HAP-1 (cell line): Measurements from ENCODE around the gene SIAH3.

Experiments used
- DNase-seq, 2 experiments: peaks; one replicate each; pipeline ENCODE4 v3.0.0-alpha.2; 2016 to 2020; ENCODE audit warnings: low spot score in 2 of 2
- H3K27me3 ChIP-seq: fragments of 250-450 bp; sonication (Bioruptor Pico); 2 replicates; pipeline ENCODE4 v1.5.1; 2020; ENCODE audit warnings: low read depth, mild to moderate bottlenecking, moderate library complexity
- H3K36me3 ChIP-seq: fragments of 250-450 bp; sonication (Bioruptor Pico); replicated peaks from 2 replicates; pipeline ENCODE4 v1.5.1; 2020; ENCODE audit warnings: mild to moderate bottlenecking
- H3K4me1 ChIP-seq: fragments of 250-450 bp; sonication (Bioruptor Pico); 2 replicates; pipeline ENCODE4 v1.5.1; 2020; ENCODE audit warnings: mild to moderate bottlenecking
- H3K4me3 ChIP-seq: fragments of 250-450 bp; sonication (Bioruptor Pico); 2 replicates; pipeline ENCODE4 v1.5.1; 2020; ENCODE audit warnings: mild to moderate bottlenecking, moderate library complexity
- H3K9me3 ChIP-seq: fragments of 250-450 bp; sonication (Bioruptor Pico); 2 replicates; pipeline ENCODE4 v1.5.1; 2020; ENCODE audit warnings: mild to moderate bottlenecking, moderate library complexity
- in situ Hi-C: fragments of 300-500 bp; cut with MboI; formaldehyde crosslinking; loops from 3 replicates; pipeline ENCODE4 v1.14.3; 2020; ENCODE audit warnings: low sequenced_read_pairs, inconsistent platforms, mixed read lengths

Gene SIAH3

DNA sequence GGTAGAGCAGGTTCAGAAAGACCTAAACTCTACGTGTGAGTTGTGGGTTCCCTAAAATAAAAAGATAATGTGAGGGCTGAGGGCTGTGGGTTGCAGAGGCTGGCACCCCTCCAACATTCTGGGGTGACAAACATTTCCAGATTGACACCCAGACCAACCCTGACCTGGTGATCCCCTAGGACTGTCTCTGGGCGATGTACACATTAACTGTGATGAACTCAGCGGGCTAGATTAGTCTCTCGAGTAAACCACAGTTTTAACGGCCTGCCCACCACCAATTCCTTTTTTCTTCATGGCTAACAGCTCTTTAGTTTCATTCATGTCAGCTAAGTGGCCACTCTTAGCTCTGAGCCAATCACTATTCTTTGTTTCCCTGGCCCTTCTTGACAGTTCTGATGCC is 24.8 kb downstream of the SIAH3 start:
- Histone ChIP-seq H3K36me3 (no peaks in the 10 kb centered on the region), H3K27me3 (no peaks in the 10 kb centered on the region), H3K4me3 (no peak overlapping the region), H3K9me3 (no peaks in the 10 kb centered on the region), H3K4me1 (peaks cover 14% of the 10 kb centered on the region)
- in situ Hi-C loops: no loop called here
- DNase-seq: no peak

DNA sequence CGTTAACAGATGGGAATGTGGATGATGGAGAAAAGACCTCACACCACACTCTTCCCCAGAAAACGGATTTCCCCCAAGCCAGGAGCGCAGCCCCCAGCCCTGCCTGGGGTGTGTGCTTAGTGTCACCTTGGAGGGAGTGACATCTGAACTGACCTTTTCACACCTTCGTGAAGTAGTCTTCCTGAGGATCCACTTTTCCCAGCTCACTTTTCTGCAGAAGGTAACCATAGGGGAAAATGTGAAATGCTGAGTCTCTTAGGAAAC is 26.2 kb downstream of the SIAH3 start:
- Histone ChIP-seq H3K9me3 (no peaks in the 10 kb centered on the region), H3K27me3 (no peaks in the 10 kb centered on the region), H3K4me3 (no peak overlapping the region), H3K4me1 (peaks cover 14% of the 10 kb centered on the region), H3K36me3 (no peaks in the 10 kb centered on the region)
- no peak for DNase-seq
- in situ Hi-C loops: no loop called here

DNA sequence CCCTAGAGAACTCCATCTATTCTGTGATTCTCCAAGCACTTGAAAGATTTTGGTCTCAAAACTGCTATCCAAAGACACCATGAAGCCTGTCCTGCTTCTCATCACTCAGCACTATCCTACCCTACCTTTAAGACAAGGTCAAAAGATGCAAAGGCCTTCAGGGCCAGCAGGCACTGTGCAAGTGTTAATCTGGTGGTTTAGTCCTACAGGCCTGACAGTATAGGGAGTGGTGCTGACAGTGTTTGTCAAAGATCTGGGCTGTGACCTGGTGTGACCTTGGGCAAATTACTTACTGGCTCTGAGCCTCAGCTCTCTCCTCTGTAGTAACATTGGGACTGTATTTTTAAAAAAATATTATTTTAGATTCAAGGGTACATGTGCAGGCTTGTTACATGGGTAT is 28.0 kb downstream of the SIAH3 start:
- Histone ChIP-seq H3K4me1 (peaks cover 9% of the 10 kb centered on the region), H3K36me3 (no peaks in the 10 kb centered on the region), H3K4me3 (no peak overlapping the region), H3K9me3 (no peaks in the 10 kb centered on the region), H3K27me3 (no peaks in the 10 kb centered on the region)
- in situ Hi-C loops: no loop called here
- DNase-seq: no peak

DNA sequence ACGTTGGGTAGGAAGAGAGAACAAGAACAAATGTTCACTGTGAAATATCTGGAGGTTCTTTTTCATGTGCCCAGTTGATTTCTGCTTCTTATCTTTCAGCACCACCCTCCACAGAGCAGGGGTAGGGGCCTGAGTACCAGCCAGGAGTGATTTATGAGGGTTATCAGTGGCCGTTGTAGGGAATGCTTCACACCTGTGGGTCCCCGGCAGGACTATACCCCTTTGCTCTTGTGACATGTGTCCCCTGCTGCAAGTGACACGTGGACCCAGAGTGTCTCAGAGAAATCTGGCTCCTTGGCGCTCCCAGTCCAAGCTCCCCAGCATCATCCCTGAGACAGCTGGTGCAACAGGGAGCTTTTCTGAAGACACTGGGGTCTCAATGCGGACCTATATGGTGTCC is 29.7 kb downstream of the SIAH3 start:
- in situ Hi-C loops: no loop called here
- no peaks in the 10 kb centered on the region for H3K9me3 ChIP-seq
- H3K27me3 ChIP-seq: no peaks in the 10 kb centered on the region
- H3K36me3 ChIP-seq: no peaks in the 10 kb centered on the region
- no peak overlapping the region for H3K4me3 ChIP-seq
- H3K4me1 ChIP-seq: peaks cover 11% of the 10 kb centered on the region
- DNase-seq: no peak

DNA sequence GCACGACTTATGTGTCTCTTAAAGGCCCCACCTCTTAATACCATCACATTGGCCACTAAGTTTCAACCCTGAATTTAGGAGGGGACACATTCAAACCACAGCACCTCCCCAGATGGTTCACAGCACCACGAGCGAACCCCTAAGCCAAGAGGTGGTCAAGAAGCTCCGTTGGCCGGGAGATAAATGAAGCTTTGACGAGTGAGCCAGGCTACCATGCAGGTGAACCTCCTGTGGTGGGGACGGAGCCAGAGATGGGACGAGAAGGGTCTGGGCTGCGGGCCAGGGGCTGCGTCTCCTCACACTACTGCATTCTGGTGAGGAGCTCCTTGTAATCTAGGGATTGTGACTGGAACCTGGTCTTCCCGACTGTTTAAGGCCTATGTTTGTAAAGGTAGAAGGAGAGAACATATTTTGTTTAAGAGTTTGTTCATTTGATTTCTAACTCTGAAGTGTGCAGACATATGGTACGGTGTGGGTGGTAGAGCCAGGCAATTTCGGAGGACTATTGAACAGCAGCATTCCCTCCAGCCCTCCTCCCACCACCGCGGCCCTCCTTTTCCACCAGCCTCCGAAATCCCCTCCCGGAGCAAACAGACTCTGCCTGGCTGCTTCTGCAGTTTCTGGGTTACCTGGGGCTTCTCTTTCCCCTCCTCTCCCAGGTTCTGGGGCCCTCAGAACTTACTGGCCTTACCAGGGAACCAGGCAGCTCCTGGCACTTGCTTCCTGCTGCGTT is 31.3 kb downstream of the SIAH3 start:
- DNase-seq: no peak
- no peaks in the 10 kb centered on the region for H3K36me3 ChIP-seq
- peaks cover 22% of the 10 kb centered on the region for H3K4me1 ChIP-seq
- no peaks in the 10 kb centered on the region for H3K27me3 ChIP-seq
- no peaks in the 10 kb centered on the region for H3K9me3 ChIP-seq
- H3K4me3 ChIP-seq: no peak overlapping the region
- in situ Hi-C loops: no loop called here

DNA sequence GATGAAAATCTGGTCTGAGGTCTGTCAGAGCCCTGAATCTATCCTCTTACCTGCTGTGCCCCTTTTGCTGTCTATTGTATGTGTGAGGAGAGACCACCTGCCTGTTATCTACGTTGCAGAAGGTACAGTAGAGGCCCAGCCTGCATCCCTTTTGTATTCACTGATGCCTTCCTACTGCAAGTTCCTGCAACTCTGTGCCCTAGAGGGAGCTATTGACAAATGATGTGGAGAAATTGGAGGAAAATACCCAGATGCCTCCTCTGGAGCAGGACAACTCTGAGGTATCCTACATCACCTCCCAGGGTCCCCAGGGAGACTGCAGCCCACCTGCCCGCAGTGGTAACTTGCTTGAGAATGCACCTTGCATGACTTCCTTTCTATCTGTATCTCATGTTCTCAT is 33.7 kb downstream of the SIAH3 start:
- H3K4me1 ChIP-seq: peaks cover 19% of the 10 kb centered on the region
- no peaks in the 10 kb centered on the region for H3K9me3 ChIP-seq
- in situ Hi-C loops: no loop called here
- DNase-seq: no peak
- no peaks in the 10 kb centered on the region for H3K27me3 ChIP-seq
- no peak overlapping the region for H3K4me3 ChIP-seq
- H3K36me3 ChIP-seq: no peaks in the 10 kb centered on the region

DNA sequence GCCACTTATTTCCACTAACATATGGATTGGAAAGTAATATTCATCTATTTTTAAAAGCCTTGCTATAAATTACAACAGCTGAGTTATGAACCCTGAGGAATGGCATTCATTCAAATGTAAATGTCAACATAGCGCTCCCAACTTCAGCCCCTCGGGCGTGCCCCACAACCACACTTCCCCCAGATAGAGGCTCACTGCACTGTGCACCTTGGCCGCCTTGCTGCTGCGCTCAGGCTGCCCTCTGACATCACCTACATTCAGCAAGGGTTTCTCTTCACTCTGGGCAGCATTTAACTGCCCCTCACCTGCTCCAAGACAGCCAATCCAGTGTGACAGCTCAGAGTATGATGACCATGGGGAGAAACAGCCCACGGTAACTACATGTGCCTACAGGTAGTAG is 35.1 kb downstream of the SIAH3 start:
- Histone ChIP-seq H3K4me3 (no peak overlapping the region), H3K27me3 (no peaks in the 10 kb centered on the region), H3K36me3 (no peaks in the 10 kb centered on the region), H3K9me3 (no peaks in the 10 kb centered on the region), H3K4me1 (peaks cover 16% of the 10 kb centered on the region)
- DNase-seq: peak; percentile 28 to 61
- in situ Hi-C loops: no loop called here

DNA sequence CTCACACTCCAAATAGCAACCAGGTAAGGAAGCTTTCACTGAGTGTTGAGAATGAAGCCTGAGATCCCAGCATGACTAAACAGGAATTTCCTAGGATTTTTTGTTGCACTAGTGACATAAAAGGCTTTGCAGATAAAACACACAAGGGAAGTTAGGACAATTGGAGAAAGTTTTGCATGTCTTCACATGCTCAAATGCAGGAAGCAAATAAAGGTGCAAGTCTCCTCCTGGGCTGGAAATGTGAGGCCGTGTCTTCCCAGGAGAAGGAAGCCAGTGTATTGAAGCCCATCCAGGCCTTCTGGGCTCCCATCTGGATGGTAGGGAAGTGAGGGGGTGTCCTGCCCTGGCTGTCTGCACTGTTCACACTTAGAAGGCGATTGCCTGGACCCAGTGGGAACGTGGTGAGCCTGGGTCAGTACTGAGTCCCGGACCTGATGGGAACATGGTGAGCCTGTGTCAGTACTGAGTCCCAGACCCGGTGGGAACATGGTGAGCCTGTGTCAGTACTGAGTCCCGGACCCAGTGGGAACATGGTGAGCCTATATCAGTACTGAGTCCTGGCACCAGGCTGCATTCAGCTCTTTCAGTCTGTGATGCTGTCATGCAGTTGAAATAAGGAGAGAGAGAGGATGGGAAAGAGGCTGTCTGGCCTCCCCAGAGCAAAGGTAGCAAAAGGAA is 38.7 kb downstream of the SIAH3 start:
- Histone ChIP-seq H3K36me3 (no peaks in the 10 kb centered on the region), H3K27me3 (no peaks in the 10 kb centered on the region), H3K4me1 (peaks cover 16% of the 10 kb centered on the region), H3K4me3 (no peak overlapping the region), H3K9me3 (no peaks in the 10 kb centered on the region)
- in situ Hi-C loops: no loop called here
- DNase-seq: no peak

DNA sequence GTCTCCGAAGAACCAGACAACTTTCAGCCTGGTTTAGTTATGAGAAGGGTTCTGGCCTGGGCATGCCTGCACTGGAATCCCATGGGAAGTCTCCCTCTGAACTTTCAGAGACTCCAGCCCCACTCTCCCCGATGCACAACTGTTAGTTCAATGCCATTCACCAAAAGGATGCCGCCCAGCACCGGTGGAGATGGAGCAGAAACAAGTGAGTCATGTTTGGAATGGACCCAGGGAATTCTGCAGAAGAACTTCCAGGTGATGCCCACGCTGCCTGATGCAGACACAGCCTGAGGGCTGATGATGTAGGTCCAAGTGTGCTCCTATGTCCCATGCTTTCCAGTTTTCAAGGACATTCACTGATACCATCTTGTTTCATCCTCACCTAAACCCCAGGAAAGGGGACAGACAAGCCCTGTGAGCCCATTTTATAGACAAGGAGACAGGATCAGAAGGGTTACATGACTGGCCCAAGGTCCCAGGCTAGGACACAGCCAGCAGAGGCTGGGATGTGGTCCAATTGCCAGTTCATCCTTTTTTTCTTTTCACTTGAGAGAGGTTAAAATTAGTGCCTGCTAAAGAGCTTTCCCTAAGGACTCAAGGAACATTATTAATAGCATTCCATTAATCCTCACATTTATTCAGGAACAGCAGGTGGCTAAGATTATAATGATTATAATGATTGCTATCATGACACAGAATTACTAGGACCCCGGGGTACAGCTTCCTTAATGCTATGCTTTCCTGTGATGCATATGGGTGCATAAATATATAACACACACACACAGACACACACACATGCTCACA is 39.5 kb downstream of the SIAH3 start:
- H3K4me3 ChIP-seq: no peak overlapping the region
- in situ Hi-C loops: no loop called here
- no peaks in the 10 kb centered on the region for H3K9me3 ChIP-seq
- no peak for DNase-seq
- peaks cover 14% of the 10 kb centered on the region for H3K4me1 ChIP-seq
- H3K27me3 ChIP-seq: no peaks in the 10 kb centered on the region
- no peaks in the 10 kb centered on the region for H3K36me3 ChIP-seq

DNA sequence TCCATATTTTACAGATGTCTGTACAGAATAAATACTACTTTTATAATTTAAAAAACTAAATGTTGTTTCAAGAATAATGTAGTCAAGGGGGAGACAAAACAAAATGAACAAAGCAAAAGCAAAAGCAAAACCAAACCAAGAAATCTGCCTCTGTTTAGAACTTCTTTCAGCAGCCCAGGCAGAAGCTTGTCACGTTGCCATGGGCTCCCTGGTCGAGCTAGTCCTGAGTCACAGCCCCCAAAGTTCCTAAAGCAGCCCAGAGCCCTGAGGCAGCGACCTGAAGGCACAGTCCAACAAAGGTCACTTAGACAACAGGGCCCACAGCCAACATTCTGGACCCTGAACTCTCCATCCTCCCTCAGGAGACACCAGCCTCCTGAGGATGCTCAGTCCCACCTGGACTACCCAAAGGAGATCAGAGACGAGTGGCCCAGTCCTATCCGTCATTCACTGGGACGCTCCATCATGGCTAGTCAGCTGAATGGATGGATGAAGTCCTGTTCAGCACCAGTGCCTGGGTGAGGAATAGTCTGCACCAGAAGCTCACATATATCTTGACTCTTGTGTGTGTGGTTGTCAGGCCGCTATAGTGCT is 41.7 kb downstream of the SIAH3 start:
- H3K4me3 ChIP-seq: no peak overlapping the region
- H3K4me1 ChIP-seq: no peaks in the 10 kb centered on the region
- H3K27me3 ChIP-seq: no peaks in the 10 kb centered on the region
- H3K36me3 ChIP-seq: no peaks in the 10 kb centered on the region
- no peak for DNase-seq
- H3K9me3 ChIP-seq: no peaks in the 10 kb centered on the region
- in situ Hi-C loops: no loop called here

DNA sequence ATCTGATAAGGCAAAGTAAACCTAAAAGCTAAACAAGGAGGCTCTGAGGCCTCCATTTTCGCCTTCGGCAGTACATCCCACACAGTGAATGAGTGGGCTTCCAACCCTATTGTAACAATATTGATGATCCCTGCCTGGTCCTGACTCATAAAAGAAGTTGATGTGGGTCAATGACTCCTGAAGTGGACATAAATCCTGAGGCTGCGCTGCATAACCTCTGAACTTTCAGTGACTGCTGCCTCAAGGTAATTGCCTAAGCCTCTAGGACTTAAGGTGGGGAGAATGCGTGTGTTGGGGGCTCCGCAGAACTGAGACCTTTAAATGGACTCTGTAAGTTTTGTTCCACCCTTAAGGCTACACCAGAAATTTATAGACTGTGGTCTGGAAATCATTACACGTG is 42.6 kb downstream of the SIAH3 start:
- Histone ChIP-seq H3K9me3 (no peaks in the 10 kb centered on the region), H3K27me3 (no peaks in the 10 kb centered on the region), H3K4me3 (no peak overlapping the region), H3K4me1 (no peaks in the 10 kb centered on the region), H3K36me3 (no peaks in the 10 kb centered on the region)
- no peak for DNase-seq
- in situ Hi-C loops: no loop called here

DNA sequence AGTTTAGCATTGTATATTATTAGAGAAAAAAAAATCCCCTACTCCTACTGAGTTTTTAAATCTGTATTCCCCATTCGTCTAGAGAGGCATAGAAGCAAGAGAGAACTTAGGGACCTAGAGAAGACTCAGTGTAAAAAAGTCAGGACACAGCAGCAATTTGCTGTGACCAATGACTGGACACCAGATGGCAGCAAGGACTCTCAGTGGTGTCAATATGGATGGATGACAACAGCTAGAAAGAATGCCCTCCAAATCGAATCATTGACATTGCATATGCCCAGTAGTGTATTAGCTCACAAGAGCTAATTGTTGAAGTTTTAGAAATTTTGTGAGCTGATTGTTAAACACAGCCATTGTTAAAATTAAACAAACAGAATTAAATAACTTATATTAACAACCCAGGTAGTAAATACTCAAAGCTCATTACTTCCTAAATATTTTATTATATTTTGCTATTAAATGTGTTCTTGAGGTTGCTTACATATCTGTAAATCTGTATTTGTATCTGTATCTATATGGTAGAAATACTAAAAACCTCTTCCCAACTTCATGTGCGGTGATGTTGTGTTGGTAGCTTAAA is 43.9 kb downstream of the SIAH3 start:
- Histone ChIP-seq H3K9me3 (no peaks in the 10 kb centered on the region), H3K27me3 (no peaks in the 10 kb centered on the region), H3K36me3 (no peaks in the 10 kb centered on the region), H3K4me3 (no peak overlapping the region), H3K4me1 (no peaks in the 10 kb centered on the region)
- peak; percentile 56 to 59 for DNase-seq
- in situ Hi-C loops: no loop called here

DNA sequence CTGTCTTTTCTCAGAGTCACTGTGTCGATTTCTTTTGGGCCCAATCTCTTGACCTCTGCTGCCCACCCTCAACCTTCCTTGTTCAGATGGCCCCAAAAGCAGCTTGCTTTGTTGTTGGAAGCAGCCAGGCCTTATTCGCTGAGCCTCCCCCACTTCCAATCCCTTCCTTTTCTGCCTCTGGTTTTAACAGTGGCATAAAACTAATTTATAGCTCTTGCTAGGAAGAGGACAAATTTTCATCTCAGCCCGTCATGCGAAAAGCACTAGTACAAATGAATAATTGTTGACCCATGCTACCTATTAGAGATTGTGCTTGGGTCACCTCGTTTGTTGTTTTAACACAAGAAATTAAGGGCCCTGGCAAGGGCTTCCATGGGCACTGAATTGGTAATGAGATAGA is 51.1 kb downstream of the SIAH3 start:
- DNase-seq: no peak
- in situ Hi-C loops: no loop called here
- Histone ChIP-seq H3K27me3 (no peaks in the 10 kb centered on the region), H3K4me1 (no peaks in the 10 kb centered on the region), H3K4me3 (no peak overlapping the region), H3K9me3 (no peaks in the 10 kb centered on the region; the same call in 1 of the 2 replicates), H3K36me3 (no peaks in the 10 kb centered on the region)

DNA sequence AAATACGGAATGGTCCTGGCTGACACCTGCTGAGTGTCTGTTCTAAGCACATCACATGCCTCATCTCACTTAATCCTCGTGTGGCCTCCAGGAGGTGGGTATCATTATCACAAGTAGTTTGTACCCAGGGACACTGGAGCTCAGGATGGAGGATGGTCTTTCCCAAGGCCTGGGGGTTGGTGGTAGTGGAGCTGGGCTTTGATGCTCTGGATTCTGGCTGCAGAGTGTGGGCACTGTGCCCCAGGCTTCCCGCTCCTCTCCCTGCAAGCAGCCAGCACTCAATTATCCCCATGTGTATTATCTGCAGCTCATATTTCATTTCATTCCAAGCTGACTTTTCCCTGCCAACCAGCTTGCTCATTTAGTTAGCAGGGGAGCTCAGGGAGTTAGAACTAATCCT is 52.1 kb downstream of the SIAH3 start:
- in situ Hi-C loops: no loop called here
- H3K36me3 ChIP-seq: no peaks in the 10 kb centered on the region
- no peaks in the 10 kb centered on the region for H3K27me3 ChIP-seq
- H3K9me3 ChIP-seq: no peaks in the 10 kb centered on the region; the same call in 1 of the 2 replicates
- H3K4me1 ChIP-seq: no peaks in the 10 kb centered on the region
- DNase-seq: no peak
- no peak overlapping the region for H3K4me3 ChIP-seq
